ENCODE data around the gene PMAIP1. TPM values are rescaled to one million over a fixed set of nuclear protein-coding genes. Genes with fewer than 3 reads are reported as not detected.

PMAIP1 gene
- total RNA-seq, 1 donor from 2014 or later = 4.9 TPM

GRCh38 chr18:59929621-59930295, 30.0 kb downstream of the PMAIP1 start:
- H3K9me3 Mint-ChIP-seq (ENCODE audit: low read depth) = no peaks in the 10 kb centered on the region
- DNase-seq (ENCODE audit: low spot score, unreplicated experiment) = no peak
- H3K4me1 Mint-ChIP-seq (ENCODE audit: low read depth) = no peaks in the 10 kb centered on the region
- peaks cover 4% of the 10 kb centered on the region for H3K27me3 Mint-ChIP-seq
- no peak overlapping the region for H3K27ac Mint-ChIP-seq
- no peaks in the 10 kb centered on the region for H3K36me3 Mint-ChIP-seq (ENCODE audit: insufficient read depth)
- TF ChIP-seq, protein P1, sequence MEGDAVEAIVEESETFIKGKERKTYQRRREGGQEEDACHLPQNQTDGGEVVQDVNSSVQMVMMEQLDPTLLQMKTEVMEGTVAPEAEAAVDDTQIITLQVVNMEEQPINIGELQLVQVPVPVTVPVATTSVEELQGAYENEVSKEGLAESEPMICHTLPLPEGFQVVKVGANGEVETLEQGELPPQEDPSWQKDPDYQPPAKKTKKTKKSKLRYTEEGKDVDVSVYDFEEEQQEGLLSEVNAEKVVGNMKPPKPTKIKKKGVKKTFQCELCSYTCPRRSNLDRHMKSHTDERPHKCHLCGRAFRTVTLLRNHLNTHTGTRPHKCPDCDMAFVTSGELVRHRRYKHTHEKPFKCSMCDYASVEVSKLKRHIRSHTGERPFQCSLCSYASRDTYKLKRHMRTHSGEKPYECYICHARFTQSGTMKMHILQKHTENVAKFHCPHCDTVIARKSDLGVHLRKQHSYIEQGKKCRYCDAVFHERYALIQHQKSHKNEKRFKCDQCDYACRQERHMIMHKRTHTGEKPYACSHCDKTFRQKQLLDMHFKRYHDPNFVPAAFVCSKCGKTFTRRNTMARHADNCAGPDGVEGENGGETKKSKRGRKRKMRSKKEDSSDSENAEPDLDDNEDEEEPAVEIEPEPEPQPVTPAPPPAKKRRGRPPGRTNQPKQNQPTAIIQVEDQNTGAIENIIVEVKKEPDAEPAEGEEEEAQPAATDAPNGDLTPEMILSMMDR (IDR thresholded peaks at IDR 0.05; ENCODE audit: unreplicated experiment) = no peak
- no peak overlapping the region for H3K4me3 Mint-ChIP-seq (ENCODE audit: low read depth)

DNA sequence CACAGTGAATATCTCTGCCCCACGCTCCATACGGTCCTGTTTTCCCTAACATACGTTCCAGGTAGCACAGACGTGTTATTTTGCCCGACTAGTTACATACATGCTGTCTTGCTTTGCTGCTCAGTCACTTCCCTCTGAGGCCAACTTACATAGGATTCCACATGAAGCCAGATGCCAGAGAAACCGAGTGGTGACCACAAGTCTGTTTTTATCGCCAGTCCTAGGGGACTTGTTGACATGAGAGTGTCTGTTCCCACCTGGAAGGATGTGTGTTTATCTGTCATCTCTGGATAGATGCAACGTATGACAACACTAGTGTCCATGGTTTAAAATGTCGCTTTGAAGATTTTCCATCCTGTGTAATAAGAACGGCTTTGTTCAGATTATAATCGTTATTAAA, 32.6 kb downstream of the PMAIP1 start:
- no peaks in the 10 kb centered on the region for H3K4me1 Mint-ChIP-seq (ENCODE audit: low read depth)
- H3K36me3 Mint-ChIP-seq (ENCODE audit: insufficient read depth) = no peaks in the 10 kb centered on the region
- no peaks in the 10 kb centered on the region for H3K9me3 Mint-ChIP-seq (ENCODE audit: low read depth)
- H3K4me3 Mint-ChIP-seq (ENCODE audit: low read depth) = no peak overlapping the region
- H3K27me3 Mint-ChIP-seq = peaks cover 6% of the 10 kb centered on the region
- TF ChIP-seq, protein P1 (IDR thresholded peaks at IDR 0.05; ENCODE audit: unreplicated experiment) = no peak
- H3K27ac Mint-ChIP-seq = peak overlapping the region; percentile 4
- no peak for DNase-seq (ENCODE audit: low spot score, unreplicated experiment)

GRCh38 chr18:59938676-59939075, 38.9 kb downstream of the PMAIP1 start:
- Mint-ChIP-seq H3K4me3 (ENCODE audit: low read depth) (no peak overlapping the region), H3K4me1 (ENCODE audit: low read depth) (no peaks in the 10 kb centered on the region), H3K36me3 (ENCODE audit: insufficient read depth) (no peaks in the 10 kb centered on the region), H3K27me3 (peaks cover 12% of the 10 kb centered on the region), H3K9me3 (ENCODE audit: low read depth) (no peaks in the 10 kb centered on the region), H3K27ac (no peak overlapping the region)
- TF ChIP-seq, protein P1 (IDR thresholded peaks at IDR 0.05; ENCODE audit: unreplicated experiment) = no peak
- no peak for DNase-seq (ENCODE audit: low spot score, unreplicated experiment)

- H3K4me3 Mint-ChIP-seq (ENCODE audit: low read depth) = no peak overlapping the region
- H3K4me1 Mint-ChIP-seq (ENCODE audit: low read depth) = no peaks in the 10 kb centered on the region
- TF ChIP-seq, protein P1 (IDR thresholded peaks at IDR 0.05; ENCODE audit: unreplicated experiment) = no peak
- no peak for DNase-seq (ENCODE audit: low spot score, unreplicated experiment)
- no peak overlapping the region for H3K27ac Mint-ChIP-seq
- no peaks in the 10 kb centered on the region for H3K9me3 Mint-ChIP-seq (ENCODE audit: low read depth)
- H3K36me3 Mint-ChIP-seq (ENCODE audit: insufficient read depth) = no peaks in the 10 kb centered on the region
- H3K27me3 Mint-ChIP-seq = peaks cover 12% of the 10 kb centered on the region
These were observed 39.3 kb downstream of the PMAIP1 start for GRCh38 chr18:59939127-59939526.

GRCh38 chr18:59940068-59940467, 40.3 kb downstream of the PMAIP1 start:
- peaks cover 8% of the 10 kb centered on the region for H3K27me3 Mint-ChIP-seq
- H3K4me3 Mint-ChIP-seq (ENCODE audit: low read depth) = no peak overlapping the region
- TF ChIP-seq, protein P1 (IDR thresholded peaks at IDR 0.05; ENCODE audit: unreplicated experiment) = no peak
- DNase-seq (ENCODE audit: low spot score, unreplicated experiment) = no peak
- H3K9me3 Mint-ChIP-seq (ENCODE audit: low read depth) = no peaks in the 10 kb centered on the region
- H3K27ac Mint-ChIP-seq = no peak overlapping the region
- no peaks in the 10 kb centered on the region for H3K36me3 Mint-ChIP-seq (ENCODE audit: insufficient read depth)
- H3K4me1 Mint-ChIP-seq (ENCODE audit: low read depth) = no peaks in the 10 kb centered on the region

Data from progenitor cell of endocrine pancreas (in vitro differentiated cells).